GM19395 (cell line): Measurements from ENCODE around the gene CTNNB1.

Experiments
- ATAC-seq: cut with Tn5 transposase; IDR thresholded peaks from one replicate; pipeline ENCODE4 v1.9.1; 2021; ENCODE audit warnings: mild to moderate bottlenecking, moderate library complexity; ENCODE audit not compliant: unreplicated experiment

Gene CTNNB1

DNA sequence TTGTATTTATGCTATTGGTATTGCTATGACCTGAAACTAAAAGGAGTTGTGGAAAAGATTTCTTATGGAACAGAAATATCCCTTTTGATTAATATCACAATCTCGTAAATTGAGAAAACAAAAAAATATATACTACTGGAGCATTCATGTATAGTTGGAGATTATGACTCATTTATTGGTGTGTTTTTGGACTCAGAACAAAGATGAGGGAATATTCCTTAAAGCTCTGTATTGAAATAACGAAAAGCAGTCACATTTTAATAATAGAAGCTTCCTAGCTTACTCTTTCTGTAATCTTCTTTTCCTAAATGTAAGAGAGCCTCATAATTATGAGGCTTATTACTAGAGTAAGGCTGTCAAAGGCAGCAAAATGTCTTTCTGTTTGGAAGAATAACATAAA, 14.3 kb downstream of the CTNNB1 start:
- no peak for ATAC-seq

DNA sequence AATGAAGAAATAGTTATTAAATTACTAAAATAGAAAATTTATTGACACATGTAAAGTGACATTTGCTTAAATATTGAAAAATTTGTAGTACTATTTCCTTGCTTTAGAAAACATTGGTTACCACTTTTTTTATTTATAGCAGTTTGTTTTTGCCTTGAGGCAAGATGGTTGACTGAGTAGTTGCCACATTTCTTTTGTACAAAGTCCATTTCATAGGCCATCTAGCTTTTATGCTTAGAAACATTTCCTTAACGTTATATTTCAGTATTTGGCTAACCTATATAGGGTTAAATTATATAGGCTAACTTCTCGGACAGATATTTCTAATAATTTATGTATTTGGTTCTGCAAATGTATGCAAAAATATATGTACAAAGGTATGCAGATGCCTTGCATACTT, 17.1 kb downstream of the CTNNB1 start:
- ATAC-seq, result no peak

- no peak for ATAC-seq
Measured at GRCh38 chr3:41216993-41217392, 17.7 kb downstream of the CTNNB1 start.

- ATAC-seq, result no peak
Measured at GRCh38 chr3:41219424-41219823, 20.1 kb downstream of the CTNNB1 start.

GRCh38 chr3:41220906-41221677, 21.8 kb downstream of the CTNNB1 start:
- ATAC-seq, result no peak

GRCh38 chr3:41222012-41222411, 22.7 kb downstream of the CTNNB1 start:
- no peak for ATAC-seq

DNA sequence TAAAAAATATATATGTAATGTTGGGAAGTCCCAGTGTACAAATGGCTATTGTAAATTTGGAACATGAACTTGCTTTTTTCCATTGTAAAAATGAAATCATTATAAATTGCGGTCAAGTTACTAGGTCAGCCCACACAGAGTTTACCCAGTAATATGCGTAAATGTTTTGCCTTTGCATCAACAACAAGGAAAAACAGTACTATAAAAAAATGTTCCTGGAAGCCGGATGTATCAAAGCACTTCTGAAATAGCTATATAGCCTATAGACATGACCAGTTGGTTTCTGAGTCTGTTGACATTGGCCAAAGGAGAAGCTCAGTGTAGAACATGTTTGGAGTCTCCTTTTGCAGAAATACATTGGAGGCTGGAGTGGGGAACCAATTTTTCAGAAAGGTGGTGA, 23.2 kb downstream of the CTNNB1 start:
- no peak for ATAC-seq

GRCh38 chr3:41223078-41223477, 23.8 kb downstream of the CTNNB1 start:
- no peak for ATAC-seq

DNA sequence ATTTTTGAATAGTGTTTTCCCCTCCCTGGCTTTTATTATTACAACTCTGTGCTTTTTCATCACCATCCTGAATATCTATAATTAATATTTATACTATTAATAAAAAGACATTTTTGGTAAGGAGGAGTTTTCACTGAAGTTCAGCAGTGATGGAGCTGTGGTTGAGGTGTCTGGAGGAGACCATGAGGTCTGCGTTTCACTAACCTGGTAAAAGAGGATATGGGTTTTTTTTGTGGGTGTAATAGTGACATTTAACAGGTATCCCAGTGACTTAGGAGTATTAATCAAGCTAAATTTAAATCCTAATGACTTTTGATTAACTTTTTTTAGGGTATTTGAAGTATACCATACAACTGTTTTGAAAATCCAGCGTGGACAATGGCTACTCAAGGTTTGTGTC, 24.4 kb downstream of the CTNNB1 start:
- ATAC-seq, result no peak

GRCh38 chr3:41224120-41224806, 25.0 kb downstream of the CTNNB1 start:
- no peak for ATAC-seq

DNA sequence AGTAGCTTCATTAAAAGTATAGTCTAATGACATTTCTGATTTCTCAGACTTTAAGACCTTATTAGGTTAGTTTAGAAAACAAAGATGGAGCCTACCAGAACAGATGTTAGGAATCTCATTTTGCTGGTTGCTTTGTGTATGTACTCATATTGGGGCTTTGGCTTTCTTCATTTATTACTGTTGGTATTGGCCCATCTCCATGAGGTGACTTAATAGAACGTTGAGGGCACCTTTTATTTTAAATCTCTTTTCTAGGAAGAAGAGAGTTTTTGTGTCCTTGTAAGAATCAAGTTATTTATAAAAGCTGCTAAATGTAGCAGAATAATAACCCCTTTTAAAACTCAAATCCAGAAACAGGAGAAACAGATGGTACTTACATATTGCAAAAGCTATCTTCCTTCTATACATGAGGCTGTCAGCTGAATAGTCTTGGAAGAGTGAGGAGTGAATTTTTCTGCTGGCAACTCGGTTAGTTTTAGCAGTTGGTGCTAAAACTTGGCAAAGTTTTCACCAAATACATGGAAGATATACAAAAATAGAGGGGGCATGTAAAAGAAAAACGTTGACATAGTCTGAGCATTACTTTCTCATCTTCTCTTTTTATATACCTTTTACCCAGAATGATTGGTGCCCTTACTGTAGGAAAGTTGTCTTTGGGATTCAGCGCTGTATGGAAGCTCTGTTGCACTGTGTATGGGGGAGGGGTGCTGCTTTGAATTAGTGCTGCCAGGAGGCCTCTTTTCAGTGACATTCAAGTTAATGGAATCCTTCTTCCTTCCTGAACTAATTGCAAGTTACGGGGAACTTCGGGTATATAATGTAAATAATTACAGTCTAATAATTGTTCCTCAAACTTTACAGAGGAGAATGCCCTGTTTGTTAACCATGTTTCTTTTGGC, 35.8 kb downstream of the CTNNB1 start:
- ATAC-seq, result no peak

DNA sequence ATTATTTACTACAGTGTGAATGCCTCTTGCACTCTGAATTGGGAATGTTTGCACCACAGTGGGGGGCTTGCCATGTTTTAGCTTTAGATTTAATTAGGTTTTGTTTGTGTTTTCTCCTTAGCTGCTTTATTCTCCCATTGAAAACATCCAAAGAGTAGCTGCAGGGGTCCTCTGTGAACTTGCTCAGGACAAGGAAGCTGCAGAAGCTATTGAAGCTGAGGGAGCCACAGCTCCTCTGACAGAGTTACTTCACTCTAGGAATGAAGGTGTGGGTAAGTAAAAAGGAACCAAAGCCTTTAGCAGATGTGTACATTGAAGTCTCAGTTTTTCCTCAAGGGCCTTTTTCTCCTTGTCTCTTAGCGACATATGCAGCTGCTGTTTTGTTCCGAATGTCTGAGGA, 36.9 kb downstream of the CTNNB1 start:
- no peak for ATAC-seq

- no peak for ATAC-seq
Measured at GRCh38 chr3:41237907-41238306, 38.6 kb downstream of the CTNNB1 start.

DNA sequence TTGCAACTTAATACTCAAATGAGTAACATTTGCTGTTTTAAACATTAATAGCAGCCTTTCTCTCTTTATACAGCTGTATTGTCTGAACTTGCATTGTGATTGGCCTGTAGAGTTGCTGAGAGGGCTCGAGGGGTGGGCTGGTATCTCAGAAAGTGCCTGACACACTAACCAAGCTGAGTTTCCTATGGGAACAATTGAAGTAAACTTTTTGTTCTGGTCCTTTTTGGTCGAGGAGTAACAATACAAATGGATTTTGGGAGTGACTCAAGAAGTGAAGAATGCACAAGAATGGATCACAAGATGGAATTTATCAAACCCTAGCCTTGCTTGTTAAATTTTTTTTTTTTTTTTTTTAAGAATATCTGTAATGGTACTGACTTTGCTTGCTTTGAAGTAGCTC, 40.3 kb downstream of the CTNNB1 start:
- no peak for ATAC-seq

DNA sequence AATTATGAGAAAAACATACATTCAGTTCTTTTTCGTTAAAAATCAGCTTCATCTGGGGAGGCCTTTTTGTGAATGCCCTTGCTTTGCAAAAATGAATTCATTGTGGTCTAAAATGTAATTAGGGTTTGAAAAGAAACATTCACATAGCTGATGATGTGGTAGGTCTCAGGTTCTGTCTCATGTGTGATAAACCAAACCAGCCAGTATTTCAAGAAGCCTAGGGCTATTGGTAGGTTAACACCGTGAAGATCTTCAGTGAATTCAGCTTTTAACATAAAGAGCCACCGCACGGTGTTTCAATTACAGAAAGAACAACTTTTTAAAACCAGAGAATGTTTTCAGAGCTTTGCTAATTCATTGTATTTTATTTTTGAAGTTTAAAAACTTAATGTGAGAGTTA, 41.9 kb downstream of the CTNNB1 start:
- ATAC-seq, result no peak

GRCh38 chr3:41241800-41242571, 42.7 kb downstream of the CTNNB1 start:
- no peak for ATAC-seq

DNA sequence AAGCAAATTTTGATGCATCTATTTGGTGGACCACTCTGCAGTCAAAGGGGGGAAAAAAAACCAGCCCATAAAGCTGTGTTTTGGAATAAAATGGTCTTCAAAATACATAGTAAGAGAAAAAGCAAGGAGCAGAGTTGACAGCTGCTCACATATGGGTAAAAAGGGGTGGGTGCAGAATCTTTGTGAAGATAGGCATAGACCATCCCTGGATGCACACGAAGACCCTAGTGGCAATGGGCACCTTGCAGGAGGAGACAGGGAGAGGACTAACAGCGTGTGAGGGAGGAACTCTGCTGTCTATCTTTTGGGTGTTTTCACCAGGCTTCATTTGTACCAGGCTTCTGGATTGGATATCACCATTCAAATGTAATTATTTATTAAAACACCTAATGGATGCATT, 43.9 kb downstream of the CTNNB1 start:
- no peak for ATAC-seq

DNA sequence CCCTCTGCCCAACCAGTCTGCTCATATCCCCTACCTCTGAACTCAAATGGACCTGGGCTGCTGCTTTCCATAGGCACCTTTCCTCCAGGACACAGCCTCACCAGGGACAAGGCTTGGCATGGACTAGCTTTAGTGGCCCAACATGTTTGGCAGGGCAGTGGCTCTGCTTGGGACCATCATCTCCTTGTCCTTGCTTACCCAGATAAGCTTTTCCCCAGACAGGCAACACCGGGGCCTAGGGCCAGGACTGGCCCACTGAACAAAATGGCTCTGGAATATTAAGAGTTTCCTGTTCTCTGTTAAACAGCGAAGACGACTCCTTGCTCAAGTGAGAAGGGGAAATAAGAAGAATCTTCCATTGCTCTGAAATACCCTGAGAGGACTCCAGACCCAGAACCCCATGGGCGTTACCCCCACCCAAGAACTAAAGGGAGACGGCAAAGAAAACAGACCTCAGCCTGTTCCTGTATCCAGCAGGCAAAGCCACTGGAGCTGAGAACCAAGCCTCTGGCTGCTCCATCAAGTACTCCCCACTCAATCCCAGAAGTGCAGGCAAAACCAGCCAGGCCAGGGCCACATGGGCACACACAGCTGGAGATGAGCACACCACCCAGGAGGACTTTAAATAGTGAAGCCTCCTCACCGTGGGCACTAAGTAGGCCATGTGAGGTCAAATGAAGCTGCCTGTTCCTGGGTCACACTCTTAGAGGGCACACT, 45.5 kb downstream of the CTNNB1 start:
- ATAC-seq, result no peak

DNA sequence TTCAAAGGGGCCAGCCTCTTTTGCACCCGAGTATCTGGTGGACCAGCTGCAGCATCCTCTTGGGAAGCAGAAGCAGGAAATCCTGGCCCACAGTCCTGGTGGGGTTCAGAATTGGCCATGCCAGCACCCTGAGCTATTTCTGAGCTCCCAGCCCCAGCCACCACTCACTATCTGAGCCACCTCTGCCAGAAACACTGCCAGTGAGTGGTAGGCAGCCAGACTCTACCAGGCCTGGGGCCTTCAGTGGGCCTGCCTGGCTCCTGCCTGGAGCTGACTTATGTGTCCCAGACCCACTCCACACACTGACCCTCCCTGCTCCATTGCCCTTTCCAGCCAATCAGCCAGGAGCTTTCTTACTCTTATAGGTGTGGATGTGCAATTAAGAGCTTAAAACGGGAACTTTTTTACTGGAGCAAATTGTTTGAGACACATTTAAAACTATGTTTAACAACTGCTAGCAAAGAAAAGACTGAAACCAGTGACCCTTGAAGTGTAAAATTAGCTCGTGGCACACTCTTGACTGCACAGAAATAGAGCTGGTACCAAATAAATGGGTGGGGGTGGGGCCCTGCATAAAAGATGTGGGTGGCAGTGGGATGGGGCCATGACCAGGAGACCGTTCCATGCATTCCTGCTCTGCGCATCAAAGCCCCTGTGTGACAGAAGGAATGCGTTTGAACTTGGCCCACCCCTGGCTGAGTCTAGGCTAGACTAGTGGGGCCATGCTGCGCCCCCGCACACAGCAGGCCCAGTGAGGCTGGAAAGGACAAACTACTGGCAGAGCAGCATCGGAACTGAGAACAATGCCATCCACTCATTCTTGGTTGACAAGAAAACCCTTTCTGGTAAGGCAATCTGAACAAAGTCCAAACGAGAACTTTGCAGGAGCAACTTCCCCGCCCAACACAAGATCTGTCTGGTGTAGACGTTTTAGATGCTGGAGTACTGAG, 48.0 kb downstream of the CTNNB1 start:
- ATAC-seq, result no peak
